GM06990 (cell line): ENCODE data around the gene TENM3.

Source experiments
- DNase-seq: peaks from one replicate; pipeline ENCODE4 v3.0.0-alpha.2; 2011; ENCODE audit not compliant: insufficient read length; ENCODE audit errors: extremely low read depth
- H3K27me3 ChIP-seq: replicated peaks from 2 replicates; pipeline ENCODE4 v1.6.0; 2011; ENCODE audit warnings: low read length; ENCODE audit not compliant: control insufficient read depth, insufficient read depth
- H3K36me3 ChIP-seq: 2 replicates; pipeline ENCODE4 v1.5.1; 2011; ENCODE audit warnings: low read length; ENCODE audit not compliant: control insufficient read depth, insufficient read depth
- H3K4me3 ChIP-seq: replicated peaks from 2 replicates; pipeline ENCODE4 v1.5.1; 2011; ENCODE audit warnings: low read depth, mild to moderate bottlenecking, control low read depth, low read length
- CTCF ChIP-seq: IDR thresholded peaks from 2 replicates; pipeline ENCODE4 v1.5.1; 2011; ENCODE audit warnings: low read length, control low read depth, mild to moderate bottlenecking, inconsistent platforms; ENCODE audit not compliant: insufficient read depth, poor library complexity, severe bottlenecking

The TENM3 gene

GRCh38 chr4:182822554-182822953 lies 579.4 kb downstream of the TENM3 start:
- Histone ChIP-seq H3K36me3 (no peaks in the 10 kb centered on the region), H3K27me3 (no peaks in the 10 kb centered on the region), H3K4me3 (no peak overlapping the region)
- no peak for TF ChIP-seq CTCF
- no peak for DNase-seq

DNA sequence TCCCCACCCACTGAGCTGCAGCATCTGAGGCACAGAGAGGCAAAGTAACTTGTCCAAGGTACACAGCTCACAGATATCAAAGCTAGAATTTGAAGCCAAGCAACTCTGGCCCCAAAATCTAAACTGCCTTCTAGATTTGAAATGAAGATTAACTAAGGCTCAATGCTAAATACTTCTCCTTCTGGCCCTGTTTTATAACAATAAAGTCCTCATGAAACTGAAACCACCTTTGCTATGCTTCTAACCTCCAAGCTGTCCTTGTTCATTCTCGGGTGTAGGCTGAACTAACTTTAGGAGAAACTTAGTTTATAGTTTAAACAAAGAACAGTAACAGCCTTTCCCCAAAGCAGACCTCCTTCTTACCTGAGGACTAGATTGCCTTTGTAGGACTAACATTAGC lies 580.4 kb downstream of the TENM3 start:
- DNase-seq: no peak
- TF ChIP-seq CTCF: no peak
- H3K4me3 ChIP-seq: no peak overlapping the region
- H3K36me3 ChIP-seq: no peaks in the 10 kb centered on the region
- H3K27me3 ChIP-seq: no peaks in the 10 kb centered on the region

DNA sequence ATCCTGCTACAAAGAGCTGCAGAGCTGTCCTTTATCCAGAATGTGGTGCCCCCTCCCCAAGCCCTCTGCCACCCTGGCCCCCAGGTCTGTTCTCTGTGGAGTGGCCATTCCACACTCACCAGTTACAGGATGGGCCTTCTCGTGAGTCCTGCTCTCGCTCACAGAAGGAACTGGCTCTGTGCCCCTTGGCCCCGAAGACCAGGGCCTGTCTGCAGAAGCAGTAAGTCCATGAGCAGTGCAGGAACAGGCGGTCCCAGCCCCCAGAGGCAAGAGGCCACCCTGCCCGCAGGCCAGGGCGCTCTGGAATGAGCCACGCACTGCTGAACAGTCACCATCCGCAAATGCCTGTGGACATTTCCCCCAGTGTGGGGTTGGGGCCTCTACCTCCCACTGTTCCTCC lies 581.8 kb downstream of the TENM3 start:
- no peak for TF ChIP-seq CTCF
- Histone ChIP-seq H3K36me3 (no peaks in the 10 kb centered on the region), H3K4me3 (no peak overlapping the region), H3K27me3 (no peaks in the 10 kb centered on the region)
- no peak for DNase-seq

DNA sequence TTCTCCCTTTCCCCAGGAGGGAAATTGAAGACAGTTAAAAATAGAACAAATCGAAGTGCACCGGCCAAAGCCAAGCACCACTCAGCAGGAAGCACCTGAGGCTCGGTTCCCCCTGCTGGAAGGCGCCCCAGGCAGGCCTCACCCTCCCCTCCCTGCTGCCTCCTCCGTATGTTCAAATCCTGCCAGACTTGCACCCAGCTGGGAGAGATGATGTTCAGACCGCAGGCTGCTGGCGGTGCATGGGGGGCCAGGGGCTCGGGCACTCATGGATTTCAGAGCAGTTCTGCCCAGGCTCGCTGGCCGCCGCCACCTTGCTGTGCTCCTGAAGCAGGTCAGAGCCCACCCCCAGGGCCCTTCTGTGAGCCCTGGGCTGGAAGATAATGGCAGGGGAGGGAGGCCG lies 582.6 kb downstream of the TENM3 start:
- TF ChIP-seq CTCF: no peak
- Histone ChIP-seq H3K36me3 (no peaks in the 10 kb centered on the region), H3K4me3 (no peak overlapping the region), H3K27me3 (no peaks in the 10 kb centered on the region)
- no peak for DNase-seq

DNA sequence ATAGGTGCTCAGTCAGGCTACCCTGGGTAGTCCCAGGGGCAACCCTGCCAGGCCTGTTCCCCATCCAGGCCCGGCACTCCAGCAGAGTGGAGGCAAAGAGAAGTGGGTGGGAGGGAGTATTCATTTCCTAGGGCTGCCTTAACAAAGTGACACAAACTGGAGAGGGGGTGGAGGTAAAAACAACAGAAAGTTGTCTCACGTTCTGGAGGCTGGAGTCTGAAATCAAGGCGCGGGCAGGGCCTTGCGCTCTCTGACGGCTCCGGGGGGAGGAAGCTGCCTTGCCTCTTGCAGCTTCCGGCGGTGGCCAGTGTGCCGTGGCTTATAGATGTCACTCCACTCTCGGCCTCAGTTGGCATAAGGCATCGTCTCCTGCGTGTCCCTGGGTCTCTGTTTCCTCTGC lies 583.2 kb downstream of the TENM3 start:
- H3K36me3 ChIP-seq: no peaks in the 10 kb centered on the region
- no peak overlapping the region for H3K4me3 ChIP-seq
- no peak for TF ChIP-seq CTCF
- DNase-seq: no peak
- no peaks in the 10 kb centered on the region for H3K27me3 ChIP-seq

DNA sequence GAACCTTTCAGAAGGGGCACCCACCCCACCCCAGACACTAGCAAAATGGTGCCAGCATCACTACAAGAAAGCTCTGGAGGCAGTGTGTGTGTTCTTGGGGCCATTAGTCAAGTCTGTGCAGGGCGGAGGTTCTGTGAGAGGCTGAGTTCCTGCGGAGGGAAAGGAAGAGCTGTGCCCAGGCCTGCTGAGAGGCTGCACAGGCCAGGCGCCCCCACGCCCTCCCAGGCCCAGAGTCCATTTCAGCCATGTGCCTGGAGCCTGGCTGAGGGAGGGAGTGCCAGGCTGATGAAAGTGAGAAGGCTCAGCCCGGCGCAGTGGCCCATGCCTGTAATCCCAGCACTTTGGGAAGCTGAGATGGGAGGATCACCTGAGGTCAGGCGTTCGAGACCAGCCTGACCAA lies 584.0 kb downstream of the TENM3 start:
- no peak overlapping the region for H3K4me3 ChIP-seq
- H3K27me3 ChIP-seq: no peaks in the 10 kb centered on the region
- no peak for TF ChIP-seq CTCF

More for the DNA sequence above, 584.0 kb downstream of the TENM3 start:
- no peaks in the 10 kb centered on the region for H3K36me3 ChIP-seq
- no peak for DNase-seq
